HCT116 (cell line): ENCODE data around the gene ACER3. TPM values are rescaled to one million over a fixed set of nuclear protein-coding genes. Genes with fewer than 3 reads are reported as not detected.

Source experiments
- ATAC-seq: fragments of 200-7000 bp; cut with Tn5 transposase; 2 replicates; pipeline ENCODE4 v1.9.1; 2020; ENCODE audit warnings: mild to moderate bottlenecking, moderate library complexity
- BruUV-seq: library from RNA; stranded (reverse); fragments of 400-500 nt; replicated peaks from 2 replicates; lab custom pipeline; 2021; lab: Mats Ljungman, UMichigan
- CTCF ChIA-PET: fragments of 300-600 bp; sonication (Branson Sonifier 250); formaldehyde crosslinking; loops from one replicate; lab custom pipeline; 2021; ENCODE audit warnings: antibody characterized with exemption; lab: Charles Lee
- POLR2A ChIA-PET: fragments of 300-600, 350-600 bp; sonication (Branson Sonifier 250); formaldehyde crosslinking; loops from one replicate; lab custom pipeline; 2021; ENCODE audit warnings: antibody characterized with exemption; lab: Charles Lee
- RAD21 ChIA-PET, 2 experiments: fragments of 300-600 bp; sonication (Branson Sonifier 250); formaldehyde crosslinking; loops; one replicate each; lab custom pipeline; 2023; ENCODE audit warnings: low total read pairs in 2 of 2; ENCODE audit not compliant: uncharacterized antibody in 2 of 2, unreplicated experiment in 2 of 2, low non-redundant PET in 1 of 2; lab: Charles Lee
- DNase-seq: peaks from one replicate; pipeline ENCODE4 v3.0.0-alpha.2; 2010; ENCODE audit warnings: low read depth, low spot score
- H2AFZ ChIP-seq: fragments of 200-600 bp; shearing (Covaris generic), sonication (generic); 2 replicates; pipeline ENCODE4 v1.6.1; 2017; ENCODE audit warnings: low read depth, mixed run types, mixed read lengths, antibody characterized with exemption, low read length; ENCODE audit not compliant: poor library complexity, severe bottlenecking
- H3K27ac ChIP-seq: 2 replicates; pipeline ENCODE4 v1.5.1; 2012; ENCODE audit warnings: low read depth, low read length
- H3K27me3 ChIP-seq: fragments of 200-600 bp; sonication (generic); 2 replicates; pipeline ENCODE4 v1.6.1; 2016; ENCODE audit warnings: mixed run types, low read length, mixed read lengths; ENCODE audit not compliant: insufficient read depth
- H3K36me3 ChIP-seq, 2 experiments: fragments of 200-500 bp in 1 of 2; fragments of 200-600 bp in 1 of 2; sonication (Bioruptor generic) in 1 of 2; sonication (generic) in 1 of 2; 2 replicates each; pipeline versions ENCODE4 v1.5.1 to v1.6.1; 2014 to 2016; ENCODE audit warnings: low read length in 2 of 2, inconsistent platforms in 1 of 2, mixed read lengths in 1 of 2, mixed run types in 1 of 2; ENCODE audit not compliant: insufficient read depth in 2 of 2, control insufficient read depth in 1 of 2
- H3K4me1 ChIP-seq, 2 experiments: fragments of 200-600 bp in 1 of 2; sonication (generic) in 1 of 2; 2 replicates each; pipeline versions ENCODE4 v1.5.1 to v1.6.1; 2012 to 2017; ENCODE audit warnings: low read length in 2 of 2, inconsistent platforms in 1 of 2, mild to moderate bottlenecking in 1 of 2, mixed read lengths in 1 of 2, mixed run types in 1 of 2, moderate library complexity in 1 of 2; ENCODE audit not compliant: insufficient read depth in 2 of 2, control insufficient read depth in 1 of 2
- H3K4me2 ChIP-seq: fragments of 200-600 bp; sonication (generic); 2 replicates; pipeline ENCODE4 v1.6.1; 2017; ENCODE audit warnings: mixed run types, low read length, mixed read lengths
- H3K4me3 ChIP-seq, 2 experiments: fragments of 200-600 bp in 1 of 2; sonication (generic) in 1 of 2; replicated peaks in 1 of 2; 2 replicates each; pipeline ENCODE4 v1.5.1; 2011 to 2016; ENCODE audit warnings: low read length in 2 of 2, control low read depth in 1 of 2, low read depth in 1 of 2, mild to moderate bottlenecking in 1 of 2, mixed read lengths in 1 of 2, mixed run types in 1 of 2
- H3K79me2 ChIP-seq: fragments of 200-600 bp; sonication (generic); 2 replicates; pipeline ENCODE4 v1.6.1; 2017; ENCODE audit warnings: mild to moderate bottlenecking, mixed run types, low read length, moderate library complexity, mixed read lengths; ENCODE audit not compliant: insufficient read depth
- H3K9ac ChIP-seq: fragments of 200-600 bp; sonication (generic); 2 replicates; pipeline ENCODE4 v1.6.1; 2016; ENCODE audit warnings: low read length, mixed read lengths
- H3K9me2 ChIP-seq: fragments of 200-600 bp; sonication (generic), shearing (Covaris generic); 2 replicates; pipeline ENCODE4 v1.6.1; 2017; ENCODE audit warnings: mixed run types, mild to moderate bottlenecking, moderate library complexity; ENCODE audit not compliant: insufficient read depth
- H3K9me3 ChIP-seq, 2 experiments: fragments of 200-500 bp in 1 of 2; fragments of 200-600 bp in 1 of 2; sonication (Bioruptor generic) in 1 of 2; sonication (generic) in 1 of 2; 2 replicates each; pipeline ENCODE4 v1.6.1; 2014 to 2017; ENCODE audit warnings: low read length in 2 of 2, mixed read lengths in 2 of 2, inconsistent platforms in 1 of 2, low read depth in 1 of 2, mild to moderate bottlenecking in 1 of 2, mixed run types in 1 of 2, moderate library complexity in 1 of 2; ENCODE audit not compliant: control insufficient read depth in 1 of 2, insufficient read depth in 1 of 2
- H4K20me1 ChIP-seq: fragments of 200-600 bp; sonication (generic), shearing (Covaris generic); 2 replicates; pipeline ENCODE4 v1.6.1; 2017; ENCODE audit warnings: mixed run types, mild to moderate bottlenecking, moderate library complexity; ENCODE audit not compliant: insufficient read depth
- CBX3 ChIP-seq: IDR thresholded peaks from 2 replicates; pipeline ENCODE4 v1.6.1; 2012; ENCODE audit warnings: low read depth
- CTCF ChIP-seq, 3 experiments: fragments of 200-600 bp in 1 of 3; sonication (generic) in 1 of 3; IDR thresholded peaks in 2 of 3; conservative IDR thresholded peaks in 1 of 3; 2 replicates each; pipeline ENCODE4 v1.5.1; 2012 to 2017; ENCODE audit warnings: low read depth in 2 of 3, low read length in 2 of 3, antibody characterized with exemption in 1 of 3, borderline replicate concordance in 1 of 3, control low read depth in 1 of 3, mild to moderate bottlenecking in 1 of 3, mixed read lengths in 1 of 3, mixed run types in 1 of 3, moderate library complexity in 1 of 3; ENCODE audit not compliant: insufficient read depth in 1 of 3
- ELF1 ChIP-seq: IDR thresholded peaks from 2 replicates; pipeline ENCODE4 v1.6.1; 2012; ENCODE audit warnings: low read depth, borderline replicate concordance
- EZH2phosphoT487 ChIP-seq: fragments of 200-600 bp; IDR thresholded peaks from 2 replicates; pipeline ENCODE4 v1.6.1; 2018; ENCODE audit warnings: antibody characterized with exemption, borderline replicate concordance
- FOSL1 ChIP-seq: IDR thresholded peaks from 2 replicates; pipeline ENCODE4 v1.6.1; 2012; ENCODE audit warnings: low read depth
- POLR2A ChIP-seq: IDR thresholded peaks from 2 replicates; pipeline ENCODE4 v1.7.0; 2011; ENCODE audit warnings: borderline replicate concordance; ENCODE audit not compliant: insufficient read depth, insufficient read length; ENCODE audit errors: extremely low read depth
- POLR2AphosphoS5 ChIP-seq: IDR thresholded peaks from 2 replicates; pipeline ENCODE4 v1.6.1; 2011; ENCODE audit warnings: mild to moderate bottlenecking, low read depth, low read length, moderate library complexity
- RAD21 ChIP-seq: IDR thresholded peaks from 2 replicates; pipeline ENCODE4 v1.6.1; 2012; ENCODE audit warnings: low read depth, mild to moderate bottlenecking
- SIN3A ChIP-seq: IDR thresholded peaks from 2 replicates; pipeline ENCODE4 v1.6.1; 2012; ENCODE audit warnings: low read depth
- SP1 ChIP-seq: IDR thresholded peaks from 2 replicates; pipeline ENCODE4 v1.6.1; 2012; ENCODE audit warnings: low read depth
- SRF ChIP-seq: IDR thresholded peaks from 2 replicates; pipeline ENCODE4 v1.6.1; 2012; ENCODE audit warnings: low read depth
- YY1 ChIP-seq: IDR thresholded peaks from 2 replicates; pipeline ENCODE4 v1.6.1; 2011; ENCODE audit warnings: low read length, low read depth, moderate library complexity, mild to moderate bottlenecking; ENCODE audit not compliant: insufficient replicate concordance; ENCODE audit errors: extremely low read depth
- ZBTB33 ChIP-seq: IDR thresholded peaks from 2 replicates; pipeline ENCODE4 v1.6.1; 2011; ENCODE audit warnings: mild to moderate bottlenecking, low read length, moderate library complexity; ENCODE audit not compliant: insufficient replicate concordance; ENCODE audit errors: extremely low read depth
- intact Hi-C: fragments of 100-400 bp; cut with micrococcal nuclease; formaldehyde crosslinking; loops from 2 replicates; pipeline ENCODE4 v1.10.0; 2022
- total RNA-seq: library from RNA; stranded (reverse); gene quantifications from one replicate; pipeline ENCODE4 v1.2.1, GENCODE V29; 2021; ENCODE audit not compliant: unreplicated experiment

ACER3 gene
- total RNA-seq, 1 experiment from 2014 or later = 19.1 TPM

GRCh38 chr11:76892306-76892705 lies 31.6 kb downstream of the ACER3 start:
- H3K9me3 ChIP-seq = no peaks in the 10 kb centered on the region
- H3K36me3 ChIP-seq = no peaks in the 10 kb centered on the region
- RAD21 ChIA-PET = no interaction called here
- no peaks in the 10 kb centered on the region; the same call in 1 of the 2 replicates for H4K20me1 ChIP-seq
- H3K27me3 ChIP-seq = no peaks in the 10 kb centered on the region
- DNase-seq (no peak), ATAC-seq (no peak)
- no peak overlapping the region for H3K4me2 ChIP-seq
- H3K79me2 ChIP-seq = peaks cover 15% of the 10 kb centered on the region; the same call in 1 of the 2 replicates
- no peak overlapping the region for H3K27ac ChIP-seq
- intact Hi-C loops = no loop called here
- BruUV-seq = no TSS peak
- POLR2A ChIA-PET = no interaction called here
- no peak overlapping the region for H2AFZ ChIP-seq
- peaks cover 6 to 14% of the 10 kb centered on the region in 2 experiments for H3K4me1 ChIP-seq
- H3K4me3 ChIP-seq = no peak overlapping the region
- CTCF ChIA-PET = interaction anchor here (1.0 kb wide), 1 partner anchor 28 kb away, joined by 5 read pairs; no protein-coding TSS in a partner anchor
- TF ChIP-seq YY1 (no peak), CTCF (IDR thresholded peaks at IDR 0.05 in 2 of 3, conservative IDR thresholded peaks at IDR 0.05 in 1 of 3; ENCODE audit: borderline replicate concordance in 1 of 3, insufficient read depth in 1 of 3, low read depth in 2 of 3, low read length in 2 of 3) (no peak), FOSL1 (no peak), ELF1 (no peak), SIN3A (no peak), RAD21 (no peak), ZBTB33 (no peak), SRF (no peak), SP1 (no peak), POLR2A (no peak), EZH2phosphoT487 (no peak), CBX3 (no peak), POLR2AphosphoS5 (no peak)
- H3K9me2 ChIP-seq = no peaks in the 10 kb centered on the region; the same call in 1 of the 2 replicates
- no peak overlapping the region for H3K9ac ChIP-seq
